Fibroblast of villous mesenchyme (primary cell): ENCODE results near the gene ACO2. TPM values are rescaled to one million over a fixed set of nuclear protein-coding genes. Genes with fewer than 3 reads are reported as not detected.
"Not testable (repeated sequence)": the region's sequence is repeated elsewhere in the genome, so short reads cannot be mapped to it uniquely, and the experiment has no call there.

Source experiments
- DNase-seq: peaks from one replicate; pipeline ENCODE4 v3.0.0-alpha.2; 2010; ENCODE audit warnings: low read depth
- H3K4me3 ChIP-seq: 2 replicates; pipeline ENCODE4 v1.5.1; 2011; ENCODE audit warnings: low read depth, mild to moderate bottlenecking, low read length
- total RNA-seq: library from RNA; depleted of rRNA; stranded (reverse); fragments of >200 nt; gene quantifications from 2 replicates; pipeline ENCODE4 v1.2.3, GENCODE V29; 2012
- TF ChIP-seq, protein P1 (sequence below): IDR thresholded peaks from 2 replicates; pipeline ENCODE4 v1.5.1; 2012; ENCODE audit warnings: low read depth, mild to moderate bottlenecking, low read length; ENCODE audit not compliant: insufficient read depth

Gene ACO2
- total RNA-seq, 1 donor = 69.1 TPM

DNA sequence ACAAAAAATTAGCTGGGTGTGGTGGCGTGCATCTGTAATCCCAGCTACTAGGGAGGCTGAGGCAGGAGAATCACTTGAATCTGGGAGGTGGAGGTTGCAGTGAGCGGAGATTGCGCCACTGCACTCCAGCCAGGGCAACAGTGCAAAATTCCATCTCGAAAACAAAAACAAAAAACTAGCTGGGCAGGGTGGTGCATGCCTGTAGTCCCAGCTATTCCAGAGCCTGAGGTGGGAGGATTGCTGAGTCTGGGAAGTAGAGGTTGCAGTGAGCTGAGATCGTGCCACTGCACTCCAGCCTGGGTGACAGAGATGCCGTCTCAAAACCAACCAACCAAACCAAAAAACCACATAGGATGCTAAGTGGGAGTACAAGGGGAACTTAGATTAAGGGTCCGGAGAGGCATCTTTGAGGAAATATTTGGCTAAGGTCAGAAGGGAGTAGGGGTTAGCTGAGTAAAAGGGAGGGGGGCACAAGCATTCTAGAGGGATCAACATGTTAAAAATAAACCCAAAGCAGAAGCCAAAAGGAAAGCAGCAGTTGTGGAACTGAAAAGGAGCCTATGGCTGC, 10.7 kb upstream of the ACO2 start:
- TF ChIP-seq, protein P1, sequence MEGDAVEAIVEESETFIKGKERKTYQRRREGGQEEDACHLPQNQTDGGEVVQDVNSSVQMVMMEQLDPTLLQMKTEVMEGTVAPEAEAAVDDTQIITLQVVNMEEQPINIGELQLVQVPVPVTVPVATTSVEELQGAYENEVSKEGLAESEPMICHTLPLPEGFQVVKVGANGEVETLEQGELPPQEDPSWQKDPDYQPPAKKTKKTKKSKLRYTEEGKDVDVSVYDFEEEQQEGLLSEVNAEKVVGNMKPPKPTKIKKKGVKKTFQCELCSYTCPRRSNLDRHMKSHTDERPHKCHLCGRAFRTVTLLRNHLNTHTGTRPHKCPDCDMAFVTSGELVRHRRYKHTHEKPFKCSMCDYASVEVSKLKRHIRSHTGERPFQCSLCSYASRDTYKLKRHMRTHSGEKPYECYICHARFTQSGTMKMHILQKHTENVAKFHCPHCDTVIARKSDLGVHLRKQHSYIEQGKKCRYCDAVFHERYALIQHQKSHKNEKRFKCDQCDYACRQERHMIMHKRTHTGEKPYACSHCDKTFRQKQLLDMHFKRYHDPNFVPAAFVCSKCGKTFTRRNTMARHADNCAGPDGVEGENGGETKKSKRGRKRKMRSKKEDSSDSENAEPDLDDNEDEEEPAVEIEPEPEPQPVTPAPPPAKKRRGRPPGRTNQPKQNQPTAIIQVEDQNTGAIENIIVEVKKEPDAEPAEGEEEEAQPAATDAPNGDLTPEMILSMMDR = no peak
- no peak for DNase-seq
- H3K4me3 ChIP-seq = no peak overlapping the region

DNA sequence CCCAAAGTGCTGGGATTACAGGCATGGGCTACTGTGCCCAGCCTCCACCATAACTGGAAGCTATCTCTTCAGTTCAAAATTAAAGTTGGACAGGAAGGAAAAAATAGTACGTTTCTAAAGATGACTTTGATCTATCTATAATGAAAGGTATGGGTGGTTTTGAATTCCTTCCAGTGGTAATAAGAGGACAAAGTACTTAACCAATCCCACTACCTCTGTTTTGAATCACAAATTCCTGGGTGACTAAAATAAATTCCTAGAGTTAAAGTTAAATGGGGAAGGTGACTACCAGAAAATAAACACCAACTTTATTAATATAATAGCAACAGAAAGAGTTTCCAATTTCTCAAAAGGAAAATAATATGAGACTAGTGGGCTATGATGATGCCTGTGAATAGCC, 9.5 kb upstream of the ACO2 start:
- DNase-seq = no peak
- H3K4me3 ChIP-seq = no peak overlapping the region
- TF ChIP-seq, protein P1 = no peak

DNA sequence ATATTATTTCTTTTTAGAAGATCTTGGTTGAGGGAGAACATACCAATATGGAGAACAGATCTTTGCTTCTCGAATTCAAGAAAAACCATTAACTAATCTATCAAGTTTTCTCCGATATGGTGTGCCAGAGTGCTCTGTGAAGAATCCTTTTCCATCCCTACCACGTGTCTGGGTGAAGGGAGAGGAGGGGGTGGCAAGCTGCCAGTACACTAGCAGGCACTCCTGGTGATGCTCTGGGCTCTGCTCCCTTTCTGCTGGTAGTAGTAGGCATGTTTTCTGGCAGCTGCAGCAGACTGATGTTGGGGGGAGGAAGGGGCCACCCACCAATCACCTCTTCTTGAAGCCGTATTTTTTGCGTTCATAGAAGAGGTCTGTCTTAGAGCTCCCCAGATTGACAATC, 8.8 kb upstream of the ACO2 start:
- H3K4me3 ChIP-seq, DNase-seq: not testable (repeated sequence)

DNA sequence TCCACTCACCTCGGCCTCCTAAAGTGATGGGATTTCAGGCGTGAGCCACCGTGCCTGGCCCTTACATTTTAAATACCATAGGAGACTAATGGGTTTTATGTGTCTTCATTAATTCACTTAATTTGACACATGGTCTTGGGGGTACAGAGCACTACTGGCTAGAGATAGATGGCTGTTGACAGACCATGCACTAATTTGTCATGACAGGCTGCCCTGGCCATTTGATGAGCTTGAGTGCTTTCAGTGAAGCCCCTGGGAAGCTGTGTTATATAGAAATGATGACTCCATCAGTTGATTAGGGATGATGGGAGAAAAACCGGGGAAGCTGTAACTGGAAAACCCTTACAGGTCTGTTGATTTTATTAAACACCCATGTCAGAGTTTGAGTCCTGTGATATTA, 7.0 kb upstream of the ACO2 start:
- H3K4me3 ChIP-seq = no peak overlapping the region
- TF ChIP-seq, protein P1 = no peak
- DNase-seq = no peak

DNA sequence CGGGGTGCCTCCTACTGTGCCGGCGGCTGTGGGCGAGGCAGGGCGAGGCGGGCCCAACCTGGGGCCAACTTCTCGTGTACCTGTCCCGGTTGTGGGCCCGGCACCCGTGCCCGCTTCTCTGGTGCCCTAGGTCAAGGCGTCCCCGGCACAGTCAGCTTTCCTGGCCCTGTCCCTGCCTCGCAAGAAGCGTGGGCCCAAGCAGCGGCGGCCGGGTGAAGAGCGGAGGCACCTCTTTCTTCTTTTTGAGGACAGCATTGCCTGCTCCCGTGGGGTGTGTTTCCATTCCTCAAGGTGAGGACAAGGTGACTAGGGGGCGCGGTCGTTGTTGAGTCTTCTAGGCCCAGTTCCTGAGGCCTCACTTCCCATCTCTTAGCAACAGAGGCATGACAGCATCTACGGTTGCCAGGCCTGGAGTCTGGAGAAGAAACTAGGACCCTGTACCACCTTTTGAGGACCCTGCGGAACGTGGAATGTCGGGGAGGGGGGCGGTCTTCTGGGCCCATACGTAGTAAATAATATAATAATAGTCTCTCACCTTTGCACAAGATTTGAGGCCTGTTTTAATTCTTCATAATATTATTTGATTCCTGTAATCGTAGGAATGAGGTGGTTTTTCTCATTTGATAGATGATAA, 418 bp downstream of the ACO2 start:
- H3K4me3 ChIP-seq = peak overlapping the region; percentile 89
- DNase-seq = no peak
- TF ChIP-seq, protein P1 = no peak

DNA sequence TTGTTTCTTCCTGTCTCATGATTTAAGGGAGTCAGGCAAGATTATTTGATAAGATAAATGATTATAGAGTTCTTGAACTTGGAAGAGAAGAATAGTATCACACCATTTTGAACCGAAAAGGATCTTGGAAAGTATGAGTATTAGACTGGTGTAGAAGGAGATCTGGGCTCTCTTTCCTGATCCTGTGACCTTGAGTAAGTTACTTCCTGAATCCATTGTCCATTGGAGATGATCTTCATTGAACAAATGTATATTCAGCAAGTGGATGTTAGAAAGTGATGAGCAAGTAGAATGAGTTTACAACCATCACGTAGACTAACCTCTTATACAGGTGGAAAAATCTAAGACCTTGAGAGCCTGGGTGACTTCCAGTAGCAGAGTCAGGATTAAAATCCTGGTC, 2.0 kb downstream of the ACO2 start:
- TF ChIP-seq, protein P1 = no peak
- no peak overlapping the region for H3K4me3 ChIP-seq
- DNase-seq = no peak

DNA sequence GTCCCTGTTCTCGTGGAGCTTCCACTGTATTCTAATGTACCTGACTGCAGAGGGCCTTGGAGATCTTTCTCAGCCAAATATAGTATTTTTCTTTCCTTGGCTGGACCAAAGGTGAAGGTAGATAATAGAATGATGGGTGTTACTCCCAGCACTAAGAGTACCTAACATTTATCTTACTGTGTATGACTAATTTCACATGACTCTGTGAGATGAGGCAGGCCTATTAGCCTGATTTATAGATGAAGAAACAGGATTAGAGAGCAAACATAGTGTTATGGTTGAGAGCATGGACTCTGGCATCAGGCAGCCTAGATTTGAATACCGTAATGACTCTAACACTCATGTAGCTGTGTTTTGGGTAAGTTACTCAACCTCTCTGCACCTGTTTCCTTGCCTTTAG, 2.7 kb downstream of the ACO2 start:
- H3K4me3 ChIP-seq = no peak overlapping the region
- TF ChIP-seq, protein P1 = no peak
- DNase-seq = no peak
